GM18498 (cell line): ENCODE results near the gene ZFP3.
A peak's percentile ranks its signal among the peaks of the same experiment; 100 is the strongest.
"Not testable (repeated sequence)": the region's sequence is repeated elsewhere in the genome, so short reads cannot be mapped to it uniquely, and the experiment has no call there.

Source experiments
- ATAC-seq: cut with Tn5 transposase; IDR thresholded peaks from one replicate; pipeline ENCODE4 v1.9.1; 2021; ENCODE audit warnings: mild to moderate bottlenecking, moderate library complexity; ENCODE audit not compliant: unreplicated experiment

The ZFP3 gene

GRCh38 chr17:5077275-5077674 is 992 bp upstream of the ZFP3 start:
- not testable (repeated sequence) for ATAC-seq

GRCh38 chr17:5077781-5078105 is 524 bp upstream of the ZFP3 start:
- ATAC-seq, result peak; percentile 11

GRCh38 chr17:5080591-5080990 is 2.3 kb downstream of the ZFP3 start:
- no peak for ATAC-seq

- ATAC-seq, result no peak
These were observed 14.1 kb downstream of the ZFP3 start for GRCh38 chr17:5092218-5093010.

GRCh38 chr17:5096731-5097100 is 18.4 kb downstream of the ZFP3 start:
- ATAC-seq, result no peak

GRCh38 chr17:5097101-5097834 is 19.0 kb downstream of the ZFP3 start:
- ATAC-seq, result no peak

- ATAC-seq, result no peak
These were observed 21.0 kb downstream of the ZFP3 start for GRCh38 chr17:5099271-5099670.

GRCh38 chr17:5100832-5101231 is 22.6 kb downstream of the ZFP3 start:
- no peak for ATAC-seq

GRCh38 chr17:5110816-5111215 is 32.5 kb downstream of the ZFP3 start:
- no peak for ATAC-seq

- ATAC-seq, result peak; percentile 89
These were observed 33.3 kb downstream of the ZFP3 start, which contains the start of gene ZNF232 for GRCh38 chr17:5111402-5112204. TSS of gene ZNF232 (minus strand) at chr17:5111878. CDS start at chr17:5111822, 56 bp downstream.

- ATAC-seq, result no peak
These were observed 37.7 kb downstream of the ZFP3 start, which contains the start of gene USP6 for GRCh38 chr17:5115673-5116651. TSS of gene USP6 (plus strand) at chr17:5116032. CDS start at chr17:5130368, 14,336 bp downstream.

GRCh38 chr17:5118219-5118618 is 40.0 kb downstream of the ZFP3 start:
- no peak for ATAC-seq

GRCh38 chr17:5120036-5120435 is 41.8 kb downstream of the ZFP3 start:
- ATAC-seq, result no peak

- not testable (repeated sequence) for ATAC-seq
These were observed 42.3 kb downstream of the ZFP3 start for GRCh38 chr17:5120436-5121185.

GRCh38 chr17:5121186-5121841 is 43.0 kb downstream of the ZFP3 start:
- ATAC-seq, result no peak

GRCh38 chr17:5122056-5122455 is 43.8 kb downstream of the ZFP3 start:
- not testable (repeated sequence) for ATAC-seq

GRCh38 chr17:5122586-5123342 is 44.5 kb downstream of the ZFP3 start:
- no peak for ATAC-seq
